GM23338 (cell line): ENCODE results near the gene CPSF3. TPM values are rescaled to one million over a fixed set of nuclear protein-coding genes. Genes with fewer than 3 reads are reported as not detected.

Experiments used
- ATAC-seq: fragments of 200-7000 bp; cut with Tn5 transposase; 3 replicates; pipeline ENCODE4 v1.9.1; 2020
- DNase-seq: peaks from one replicate; pipeline ENCODE4 v3.0.0-alpha.2; 2015; ENCODE audit warnings: low spot score
- H2AFZ ChIP-seq: fragments of 200-600 bp; sonication (generic); 2 replicates; pipeline ENCODE4 v1.8.0; 2016; ENCODE audit warnings: antibody characterized with exemption, mild to moderate bottlenecking, moderate library complexity
- H3F3A ChIP-seq: fragments of 200-600 bp; sonication (generic); replicated peaks from 2 replicates; pipeline ENCODE4 v1.8.0; 2017; ENCODE audit warnings: antibody characterized with exemption, mixed run types, low read depth
- H3K27ac ChIP-seq: fragments of 200-600 bp; sonication (generic); 2 replicates; pipeline ENCODE4 v1.6.1; 2016; ENCODE audit warnings: low read depth
- H3K27me3 ChIP-seq: fragments of 200-600 bp; sonication (generic); 2 replicates; pipeline ENCODE4 v1.8.0; 2016; ENCODE audit warnings: mild to moderate bottlenecking, mixed run types, moderate library complexity; ENCODE audit not compliant: insufficient read depth
- H3K36me3 ChIP-seq: fragments of 200-600 bp; sonication (generic); 2 replicates; pipeline ENCODE4 v1.8.0; 2016; ENCODE audit warnings: mild to moderate bottlenecking; ENCODE audit not compliant: insufficient read depth
- H3K4me1 ChIP-seq: fragments of 200-600 bp; sonication (generic); 2 replicates; pipeline ENCODE4 v1.8.0; 2016; ENCODE audit warnings: mild to moderate bottlenecking, moderate library complexity; ENCODE audit not compliant: insufficient read depth
- H3K4me2 ChIP-seq: fragments of 200-600 bp; sonication (generic); 2 replicates; pipeline ENCODE4 v1.7.1; 2017; ENCODE audit warnings: mixed run types
- H3K4me3 ChIP-seq: fragments of 200-600 bp; sonication (generic); 2 replicates; pipeline ENCODE4 v1.6.1; 2016; ENCODE audit warnings: mixed run types
- H3K79me2 ChIP-seq: fragments of 200-600 bp; sonication (generic); replicated peaks from 2 replicates; pipeline ENCODE4 v1.8.0; 2017; ENCODE audit warnings: mild to moderate bottlenecking; ENCODE audit not compliant: insufficient read depth
- H3K9me2 ChIP-seq: fragments of 200-600 bp; sonication (generic); 2 replicates; pipeline ENCODE4 v1.8.0; 2017; ENCODE audit not compliant: insufficient read depth
- H4K20me1 ChIP-seq: fragments of 200-600 bp; sonication (generic); replicated peaks from 2 replicates; pipeline ENCODE4 v1.8.0; 2017; ENCODE audit warnings: mild to moderate bottlenecking; ENCODE audit not compliant: insufficient read depth
- H3K27ac Mint-ChIP-seq: 2 replicates; pipeline ENCODE4 v1.8.0; 2020; ENCODE audit warnings: inconsistent platforms, mild to moderate bottlenecking, moderate library complexity, mixed read lengths
- H3K27me3 Mint-ChIP-seq: 3 replicates; pipeline ENCODE4 v1.8.0; 2022; ENCODE audit warnings: low read depth, mild to moderate bottlenecking, moderate library complexity, mixed read lengths, inconsistent platforms; ENCODE audit not compliant: insufficient read depth, poor library complexity
- H3K36me3 Mint-ChIP-seq: 3 replicates; pipeline ENCODE4 v1.8.0; 2021; ENCODE audit warnings: low read depth, mild to moderate bottlenecking, inconsistent platforms, moderate library complexity, mixed read lengths
- H3K4me1 Mint-ChIP-seq: 3 replicates; pipeline ENCODE4 v1.8.0; 2020; ENCODE audit warnings: mild to moderate bottlenecking, inconsistent platforms, mixed read lengths
- H3K4me3 Mint-ChIP-seq: 3 replicates; pipeline ENCODE4 v1.8.0; 2021; ENCODE audit warnings: moderate library complexity, mild to moderate bottlenecking, inconsistent platforms, mixed read lengths
- H3K9me3 Mint-ChIP-seq: 3 replicates; pipeline ENCODE4 v1.8.0; 2020; ENCODE audit warnings: moderate library complexity, mild to moderate bottlenecking, inconsistent platforms, mixed read lengths
- CREB1 ChIP-seq: fragments of 250-450 bp; sonication (Bioruptor Pico); IDR thresholded peaks from 2 replicates; pipeline ENCODE4 v1.5.0; 2020; ENCODE audit warnings: low read depth, mild to moderate bottlenecking, moderate library complexity
- EZH2 ChIP-seq: fragments of 200-600 bp; sonication (generic); IDR thresholded peaks from one replicate; pipeline ENCODE4 v1.8.0; 2017; ENCODE audit warnings: antibody characterized with exemption, mild to moderate bottlenecking, low read depth; ENCODE audit not compliant: unreplicated experiment
- EZH2phosphoT487 ChIP-seq: fragments of 200-600 bp; sonication (generic); IDR thresholded peaks from one replicate; pipeline ENCODE4 v1.8.1; 2018; ENCODE audit warnings: antibody characterized with exemption; ENCODE audit not compliant: unreplicated experiment
- JUNB ChIP-seq: IDR thresholded peaks from one replicate; pipeline ENCODE4 v1.6.1; 2016; ENCODE audit warnings: antibody characterized with exemption; ENCODE audit not compliant: unreplicated experiment
- NANOG ChIP-seq: IDR thresholded peaks from 2 replicates; pipeline ENCODE4 v1.6.1; 2016; ENCODE audit warnings: antibody characterized with exemption, borderline replicate concordance
- POLR2AphosphoS5 ChIP-seq: IDR thresholded peaks from 2 replicates; pipeline ENCODE4 v1.6.1; 2016; ENCODE audit warnings: antibody characterized with exemption, low read depth
- STAT1 ChIP-seq: IDR thresholded peaks from one replicate; pipeline ENCODE4 v1.6.1; 2016; ENCODE audit warnings: antibody characterized with exemption; ENCODE audit not compliant: unreplicated experiment
- ZNF114 ChIP-seq: fragments of 250-450 bp; sonication (Bioruptor Pico); IDR thresholded peaks from 2 replicates; pipeline ENCODE4 v1.5.0; 2020; ENCODE audit warnings: mild to moderate bottlenecking, moderate library complexity
- polyA plus RNA-seq: library from polyadenylated mRNA; unstranded; fragments of >200 nt; fragmentation: Nextera tagmentation; extraction: Ambion mirVana; gene quantifications from 2 replicates; pipeline ENCODE4 v1.2.1, GENCODE V29; 2016
- total RNA-seq: library from RNA; depleted of rRNA; stranded (reverse); fragments of >200 nt; shearing (Covaris generic); gene quantifications from 2 replicates; pipeline ENCODE4 v1.2.3, GENCODE V29; 2014
- TF ChIP-seq, protein P1 (sequence below): IDR thresholded peaks from one replicate; pipeline ENCODE4 v1.6.1; 2018; ENCODE audit warnings: antibody characterized with exemption; ENCODE audit not compliant: unreplicated experiment
- TF ChIP-seq, protein P2 (sequence below): fragments of 250-450 bp; sonication (Bioruptor Pico); IDR thresholded peaks from 2 replicates; pipeline ENCODE4 v1.5.0; 2020; ENCODE audit warnings: mild to moderate bottlenecking, moderate library complexity

CPSF3 gene
- total and polyA plus RNA-seq, 2 experiments from 2014 or later = 77.1 to 105 TPM

DNA sequence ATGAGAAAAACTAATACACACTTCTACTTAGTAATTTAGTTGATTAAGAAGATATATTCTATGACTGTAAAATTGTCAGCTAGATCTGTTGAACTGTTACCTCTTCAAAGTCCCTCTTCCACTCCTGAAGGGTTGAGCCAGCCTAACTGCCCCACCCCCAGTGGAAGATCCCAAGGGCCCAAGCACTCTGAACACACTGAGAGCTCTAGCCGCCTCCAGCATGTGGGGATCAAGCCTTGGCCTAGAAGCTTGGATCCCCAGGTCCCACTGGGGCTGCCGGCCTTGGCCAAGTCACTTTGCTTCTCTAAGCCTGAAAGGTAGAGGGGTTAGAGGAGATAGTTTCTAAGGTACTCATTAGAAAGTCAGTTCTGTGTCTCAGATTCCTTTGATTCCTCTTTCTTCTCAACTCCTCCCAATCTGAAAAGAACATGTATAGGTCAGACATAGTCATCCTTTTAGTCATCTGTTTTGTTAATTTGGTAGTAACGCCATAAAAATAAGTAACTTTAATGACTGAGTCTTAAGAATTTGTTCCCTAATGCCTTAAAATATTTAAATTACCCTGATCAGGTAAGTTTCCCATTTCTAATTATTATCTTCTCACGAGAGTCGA, 5.6 kb downstream of the CPSF3 start:
- Mint-ChIP-seq H3K36me3 (peaks cover 43% of the 10 kb centered on the region), H3K27me3 (no peaks in the 10 kb centered on the region), H3K4me3 (no peak overlapping the region), H3K9me3 (no peaks in the 10 kb centered on the region), H3K4me1 (no peaks in the 10 kb centered on the region; the same call in 2 of the 3 replicates), H3K27ac (no peak overlapping the region)
- Histone ChIP-seq H3K36me3 (peaks cover 45% of the 10 kb centered on the region), H3K27ac (no peak overlapping the region), H3F3A (no peaks in the 10 kb centered on the region), H4K20me1 (peaks cover 22% of the 10 kb centered on the region), H3K9me2 (no peaks in the 10 kb centered on the region), H3K4me2 (no peak overlapping the region), H3K4me3 (no peak overlapping the region), H3K4me1 (no peaks in the 10 kb centered on the region; the same call in 1 of the 2 replicates), H3K79me2 (peaks cover 36% of the 10 kb centered on the region), H3K27me3 (no peaks in the 10 kb centered on the region), H2AFZ (no peak overlapping the region)
- no peak for ATAC-seq
- DNase-seq = no peak
- TF ChIP-seq EZH2 = no peak
- TF ChIP-seq ZNF114 = no peak
- TF ChIP-seq POLR2AphosphoS5 = no peak

DNA sequence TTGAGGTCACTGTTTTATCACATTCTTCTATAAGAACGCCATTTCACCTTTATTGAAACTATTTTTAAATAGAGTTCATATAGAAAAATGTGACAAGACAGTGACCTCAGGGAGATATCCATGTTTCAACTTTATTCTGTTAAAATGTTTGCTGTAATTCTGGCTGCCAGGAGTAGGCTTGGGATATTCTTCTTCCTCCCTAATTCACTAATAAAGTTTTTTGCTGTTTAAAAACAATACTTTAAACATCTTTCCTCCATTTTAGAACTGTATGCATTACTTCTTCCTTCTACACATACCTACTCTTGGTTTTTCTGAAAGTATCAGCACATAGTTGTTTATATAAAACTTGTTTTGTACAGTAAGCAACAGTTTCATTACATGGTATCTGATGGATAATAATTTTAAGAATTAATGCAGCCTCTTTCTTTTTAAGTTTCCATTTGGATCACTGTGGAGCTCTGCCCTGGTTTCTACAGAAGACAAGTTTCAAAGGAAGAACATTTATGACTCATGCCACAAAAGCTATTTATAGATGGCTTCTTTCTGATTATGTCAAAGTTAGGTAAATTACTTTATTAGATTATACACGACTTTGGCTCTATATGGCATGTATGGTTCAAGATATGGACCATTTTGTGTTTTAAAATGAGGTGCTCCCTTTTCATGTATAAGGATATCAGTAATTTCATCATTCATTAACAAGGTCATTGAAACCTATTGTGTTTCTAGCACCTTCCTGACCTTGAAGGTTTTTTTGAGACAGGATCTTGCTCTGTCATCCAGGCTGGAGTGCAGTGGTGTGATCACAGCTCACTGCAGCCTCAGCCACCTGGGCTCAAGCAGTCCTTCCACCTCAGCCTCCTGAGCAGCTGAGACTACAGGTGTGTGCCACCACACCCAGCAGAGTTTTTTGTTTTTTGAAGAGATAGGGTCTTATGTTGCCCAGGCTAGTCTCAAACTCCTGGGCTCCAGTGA, 7.2 kb downstream of the CPSF3 start:
- Histone ChIP-seq H3K4me1 (no peaks in the 10 kb centered on the region), H3K36me3 (peaks cover 51% of the 10 kb centered on the region), H3K79me2 (peaks cover 21% of the 10 kb centered on the region), H3K4me3 (no peak overlapping the region), H2AFZ (no peak overlapping the region), H3F3A (no peaks in the 10 kb centered on the region), H3K9me2 (no peaks in the 10 kb centered on the region), H3K27ac (no peak overlapping the region), H4K20me1 (peaks cover 15% of the 10 kb centered on the region), H3K4me2 (no peak overlapping the region), H3K27me3 (no peaks in the 10 kb centered on the region)
- ATAC-seq (no peak), DNase-seq (no peak)
- H3K36me3 Mint-ChIP-seq = peaks cover 55% of the 10 kb centered on the region
- no peaks in the 10 kb centered on the region for H3K9me3 Mint-ChIP-seq
- no peaks in the 10 kb centered on the region for H3K27me3 Mint-ChIP-seq
- H3K4me1 Mint-ChIP-seq = no peaks in the 10 kb centered on the region
- no peak overlapping the region for H3K4me3 Mint-ChIP-seq
- no peak overlapping the region for H3K27ac Mint-ChIP-seq
- TF ChIP-seq EZH2 (no peak), POLR2AphosphoS5 (no peak), CREB1 (no peak), NANOG (no peak), STAT1 (no peak), EZH2phosphoT487 (no peak), JUNB (no peak)
- TF ChIP-seq, protein P1, sequence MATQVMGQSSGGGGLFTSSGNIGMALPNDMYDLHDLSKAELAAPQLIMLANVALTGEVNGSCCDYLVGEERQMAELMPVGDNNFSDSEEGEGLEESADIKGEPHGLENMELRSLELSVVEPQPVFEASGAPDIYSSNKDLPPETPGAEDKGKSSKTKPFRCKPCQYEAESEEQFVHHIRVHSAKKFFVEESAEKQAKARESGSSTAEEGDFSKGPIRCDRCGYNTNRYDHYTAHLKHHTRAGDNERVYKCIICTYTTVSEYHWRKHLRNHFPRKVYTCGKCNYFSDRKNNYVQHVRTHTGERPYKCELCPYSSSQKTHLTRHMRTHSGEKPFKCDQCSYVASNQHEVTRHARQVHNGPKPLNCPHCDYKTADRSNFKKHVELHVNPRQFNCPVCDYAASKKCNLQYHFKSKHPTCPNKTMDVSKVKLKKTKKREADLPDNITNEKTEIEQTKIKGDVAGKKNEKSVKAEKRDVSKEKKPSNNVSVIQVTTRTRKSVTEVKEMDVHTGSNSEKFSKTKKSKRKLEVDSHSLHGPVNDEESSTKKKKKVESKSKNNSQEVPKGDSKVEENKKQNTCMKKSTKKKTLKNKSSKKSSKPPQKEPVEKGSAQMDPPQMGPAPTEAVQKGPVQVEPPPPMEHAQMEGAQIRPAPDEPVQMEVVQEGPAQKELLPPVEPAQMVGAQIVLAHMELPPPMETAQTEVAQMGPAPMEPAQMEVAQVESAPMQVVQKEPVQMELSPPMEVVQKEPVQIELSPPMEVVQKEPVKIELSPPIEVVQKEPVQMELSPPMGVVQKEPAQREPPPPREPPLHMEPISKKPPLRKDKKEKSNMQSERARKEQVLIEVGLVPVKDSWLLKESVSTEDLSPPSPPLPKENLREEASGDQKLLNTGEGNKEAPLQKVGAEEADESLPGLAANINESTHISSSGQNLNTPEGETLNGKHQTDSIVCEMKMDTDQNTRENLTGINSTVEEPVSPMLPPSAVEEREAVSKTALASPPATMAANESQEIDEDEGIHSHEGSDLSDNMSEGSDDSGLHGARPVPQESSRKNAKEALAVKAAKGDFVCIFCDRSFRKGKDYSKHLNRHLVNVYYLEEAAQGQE = no peak
- TF ChIP-seq, protein P2, sequence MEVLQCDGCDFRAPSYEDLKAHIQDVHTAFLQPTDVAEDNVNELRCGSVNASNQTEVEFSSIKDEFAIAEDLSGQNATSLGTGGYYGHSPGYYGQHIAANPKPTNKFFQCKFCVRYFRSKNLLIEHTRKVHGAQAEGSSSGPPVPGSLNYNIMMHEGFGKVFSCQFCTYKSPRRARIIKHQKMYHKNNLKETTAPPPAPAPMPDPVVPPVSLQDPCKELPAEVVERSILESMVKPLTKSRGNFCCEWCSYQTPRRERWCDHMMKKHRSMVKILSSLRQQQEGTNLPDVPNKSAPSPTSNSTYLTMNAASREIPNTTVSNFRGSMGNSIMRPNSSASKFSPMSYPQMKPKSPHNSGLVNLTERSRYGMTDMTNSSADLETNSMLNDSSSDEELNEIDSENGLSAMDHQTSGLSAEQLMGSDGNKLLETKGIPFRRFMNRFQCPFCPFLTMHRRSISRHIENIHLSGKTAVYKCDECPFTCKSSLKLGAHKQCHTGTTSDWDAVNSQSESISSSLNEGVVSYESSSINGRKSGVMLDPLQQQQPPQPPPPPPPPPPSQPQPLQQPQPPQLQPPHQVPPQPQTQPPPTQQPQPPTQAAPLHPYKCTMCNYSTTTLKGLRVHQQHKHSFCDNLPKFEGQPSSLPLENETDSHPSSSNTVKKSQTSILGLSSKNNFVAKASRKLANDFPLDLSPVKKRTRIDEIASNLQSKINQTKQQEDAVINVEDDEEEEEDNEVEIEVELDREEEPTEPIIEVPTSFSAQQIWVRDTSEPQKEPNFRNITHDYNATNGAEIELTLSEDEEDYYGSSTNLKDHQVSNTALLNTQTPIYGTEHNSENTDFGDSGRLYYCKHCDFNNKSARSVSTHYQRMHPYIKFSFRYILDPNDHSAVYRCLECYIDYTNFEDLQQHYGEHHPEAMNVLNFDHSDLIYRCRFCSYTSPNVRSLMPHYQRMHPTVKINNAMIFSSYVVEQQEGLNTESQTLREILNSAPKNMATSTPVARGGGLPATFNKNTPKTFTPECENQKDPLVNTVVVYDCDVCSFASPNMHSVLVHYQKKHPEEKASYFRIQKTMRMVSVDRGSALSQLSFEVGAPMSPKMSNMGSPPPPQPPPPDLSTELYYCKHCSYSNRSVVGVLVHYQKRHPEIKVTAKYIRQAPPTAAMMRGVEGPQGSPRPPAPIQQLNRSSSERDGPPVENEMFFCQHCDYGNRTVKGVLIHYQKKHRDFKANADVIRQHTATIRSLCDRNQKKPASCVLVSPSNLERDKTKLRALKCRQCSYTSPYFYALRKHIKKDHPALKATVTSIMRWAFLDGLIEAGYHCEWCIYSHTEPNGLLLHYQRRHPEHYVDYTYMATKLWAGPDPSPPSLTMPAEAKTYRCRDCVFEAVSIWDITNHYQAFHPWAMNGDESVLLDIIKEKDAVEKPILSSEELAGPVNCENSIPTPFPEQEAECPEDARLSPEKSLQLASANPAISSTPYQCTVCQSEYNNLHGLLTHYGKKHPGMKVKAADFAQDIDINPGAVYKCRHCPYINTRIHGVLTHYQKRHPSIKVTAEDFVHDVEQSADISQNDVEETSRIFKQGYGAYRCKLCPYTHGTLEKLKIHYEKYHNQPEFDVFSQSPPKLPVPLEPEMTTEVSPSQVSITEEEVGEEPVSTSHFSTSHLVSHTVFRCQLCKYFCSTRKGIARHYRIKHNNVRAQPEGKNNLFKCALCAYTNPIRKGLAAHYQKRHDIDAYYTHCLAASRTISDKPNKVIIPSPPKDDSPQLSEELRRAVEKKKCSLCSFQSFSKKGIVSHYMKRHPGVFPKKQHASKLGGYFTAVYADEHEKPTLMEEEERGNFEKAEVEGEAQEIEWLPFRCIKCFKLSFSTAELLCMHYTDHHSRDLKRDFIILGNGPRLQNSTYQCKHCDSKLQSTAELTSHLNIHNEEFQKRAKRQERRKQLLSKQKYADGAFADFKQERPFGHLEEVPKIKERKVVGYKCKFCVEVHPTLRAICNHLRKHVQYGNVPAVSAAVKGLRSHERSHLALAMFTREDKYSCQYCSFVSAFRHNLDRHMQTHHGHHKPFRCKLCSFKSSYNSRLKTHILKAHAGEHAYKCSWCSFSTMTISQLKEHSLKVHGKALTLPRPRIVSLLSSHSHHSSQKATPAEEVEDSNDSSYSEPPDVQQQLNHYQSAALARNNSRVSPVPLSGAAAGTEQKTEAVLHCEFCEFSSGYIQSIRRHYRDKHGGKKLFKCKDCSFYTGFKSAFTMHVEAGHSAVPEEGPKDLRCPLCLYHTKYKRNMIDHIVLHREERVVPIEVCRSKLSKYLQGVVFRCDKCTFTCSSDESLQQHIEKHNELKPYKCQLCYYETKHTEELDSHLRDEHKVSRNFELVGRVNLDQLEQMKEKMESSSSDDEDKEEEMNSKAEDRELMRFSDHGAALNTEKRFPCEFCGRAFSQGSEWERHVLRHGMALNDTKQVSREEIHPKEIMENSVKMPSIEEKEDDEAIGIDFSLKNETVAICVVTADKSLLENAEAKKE (CRISPR knock-in tag) = no peak
